Retinal pigment epithelial cell (primary cell): ENCODE results near the gene PTGS1.
"Not testable (repeated sequence)": the region's sequence is repeated elsewhere in the genome, so short reads cannot be mapped to it uniquely, and the experiment has no call there.

Source experiments
- DNase-seq: peaks from one replicate; pipeline ENCODE4 v3.0.0-alpha.2; 2010; ENCODE audit warnings: low read depth
- H3K4me3 ChIP-seq: 2 replicates; pipeline ENCODE4 v1.5.1; 2011; ENCODE audit warnings: mild to moderate bottlenecking, low read length, control low read depth, moderate library complexity
- CTCF ChIP-seq: conservative IDR thresholded peaks from 2 replicates; pipeline ENCODE4 v1.5.1; 2011; ENCODE audit warnings: low read depth, low read length, control low read depth, inconsistent platforms

PTGS1 gene

GRCh38 chr9:122370869-122371755 is at the start of gene PTGS1:
TSS of gene PTGS1 (plus strand) at chr9:122371024. CDS start at chr9:122371085, 61 bp downstream.
- peak within 1 kb of the TSS; percentile 31 for H3K4me3 ChIP-seq
- DNase-seq, result no peak
- TF ChIP-seq CTCF, result no peak

DNA sequence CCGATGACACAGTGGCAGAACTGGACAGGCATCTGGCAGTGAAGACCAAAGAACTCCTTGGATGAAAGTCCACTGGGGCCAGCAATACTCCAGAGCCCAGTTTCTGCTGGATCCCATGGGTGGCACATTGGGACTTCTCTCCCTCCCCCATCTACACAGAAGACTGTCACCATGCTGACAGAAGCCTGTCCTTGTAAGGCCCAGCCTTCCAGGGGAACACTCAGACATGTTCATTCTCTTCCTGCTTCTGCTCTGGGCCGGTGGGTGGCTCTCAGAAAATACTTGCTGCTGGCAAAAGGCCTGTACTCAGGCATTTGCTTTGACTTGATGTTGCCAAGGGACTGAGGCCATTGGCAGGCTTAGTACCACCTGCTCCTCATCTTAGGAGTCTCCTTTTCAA is 48.3 kb upstream of the PTGS1 start:
- DNase-seq, result no peak
- no peak for TF ChIP-seq CTCF
- no peak overlapping the region for H3K4me3 ChIP-seq

GRCh38 chr9:122324665-122325064 is 46.2 kb upstream of the PTGS1 start:
- H3K4me3 ChIP-seq, DNase-seq: not testable (repeated sequence)

DNA sequence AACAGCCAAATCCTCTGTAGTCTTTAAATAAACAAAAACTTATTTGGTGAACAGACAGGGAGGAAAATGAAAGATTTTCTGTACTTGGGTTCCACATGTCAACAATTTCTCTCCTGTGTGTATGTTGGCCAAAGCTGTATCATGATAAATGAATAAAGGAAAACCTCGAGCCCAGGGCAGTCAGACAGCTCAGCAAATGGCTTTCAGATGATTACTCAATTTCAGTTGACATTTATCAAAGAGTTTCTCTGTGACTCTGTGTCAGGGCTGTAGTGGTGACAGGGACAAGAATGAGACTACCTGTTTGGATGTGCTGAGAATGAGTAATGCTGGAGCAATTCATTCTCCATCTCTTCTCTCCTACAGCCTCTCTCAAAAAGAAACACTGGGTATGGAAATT is 45.7 kb upstream of the PTGS1 start:
- TF ChIP-seq CTCF, result no peak
- H3K4me3 ChIP-seq, result no peak overlapping the region
- DNase-seq, result no peak

DNA sequence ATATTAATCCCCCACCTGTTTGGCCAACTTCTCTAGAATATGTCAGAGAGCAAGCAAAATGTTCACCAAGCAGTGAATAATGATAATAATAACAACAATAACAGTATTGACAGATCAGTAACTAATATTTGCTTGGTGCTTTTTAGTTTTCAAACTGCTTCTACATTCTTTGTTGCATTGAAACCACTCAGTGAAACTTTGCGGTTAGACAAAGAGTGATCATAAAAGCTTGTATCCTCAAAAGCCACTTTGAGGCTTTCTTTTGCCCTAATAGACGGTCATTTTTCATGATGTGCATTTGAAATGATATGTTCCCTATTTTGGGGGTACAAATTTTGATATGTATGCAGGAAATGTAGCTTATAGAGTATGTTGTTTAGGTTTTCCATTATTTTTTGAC is 43.6 kb upstream of the PTGS1 start:
- no peak for DNase-seq
- TF ChIP-seq CTCF, result no peak
- no peak overlapping the region for H3K4me3 ChIP-seq

- DNase-seq, result no peak
Observed at GRCh38 chr9:122329597-122329996, 41.2 kb upstream of the PTGS1 start.

GRCh38 chr9:122330466-122330865 is 40.4 kb upstream of the PTGS1 start:
- H3K4me3 ChIP-seq, DNase-seq: not testable (repeated sequence)

More at GRCh38 chr9:122329597-122329996, 41.2 kb upstream of the PTGS1 start:
- no peak for TF ChIP-seq CTCF
- H3K4me3 ChIP-seq, result no peak overlapping the region

DNA sequence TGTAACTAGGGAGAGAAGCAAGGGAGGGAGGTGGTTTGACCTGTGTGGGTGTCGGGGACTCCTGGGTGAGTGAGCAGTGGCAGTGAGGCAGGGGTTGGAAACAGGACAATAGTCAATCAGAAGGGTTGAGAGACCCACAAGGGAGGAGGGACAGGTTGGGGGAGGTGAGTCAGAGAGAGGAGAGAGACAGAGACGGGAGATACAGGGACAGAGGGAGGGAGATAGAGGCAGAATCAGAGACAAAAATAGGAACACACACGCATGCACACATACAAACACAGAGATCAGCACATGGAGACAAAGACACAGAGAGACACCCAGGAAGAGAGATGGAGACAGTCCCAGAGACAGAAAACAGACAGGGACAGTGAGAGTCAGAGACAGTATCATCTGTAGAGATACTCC is 39.3 kb upstream of the PTGS1 start:
- no peak overlapping the region for H3K4me3 ChIP-seq
- TF ChIP-seq CTCF, result no peak
- no peak for DNase-seq
